DND-41 (cell line): ENCODE measurements around the gene PIPOX.

Source experiments
- CTCF ChIP-seq: IDR thresholded peaks from 2 replicates; pipeline ENCODE4 v1.5.1; 2012; ENCODE audit warnings: borderline replicate concordance, low read length, moderate library complexity, mild to moderate bottlenecking; ENCODE audit not compliant: poor library complexity, severe bottlenecking; ENCODE audit errors: extremely low read depth
- EZH2 ChIP-seq: IDR thresholded peaks from 3 replicates; pipeline ENCODE4 v1.6.1; 2012; ENCODE audit warnings: borderline replicate concordance, low read depth, mild to moderate bottlenecking, moderate library complexity, low read length, inconsistent platforms; ENCODE audit not compliant: severe bottlenecking

- TF ChIP-seq CTCF (no peak), EZH2 (no peak)
These were observed 42.0 kb upstream of the PIPOX start for GRCh38 chr17:29000973-29001372.
